Astrocyte of the spinal cord (primary cell): Measurements from ENCODE around the gene SLC6A7.

Experiments
- DNase-seq: peaks from one replicate; pipeline ENCODE4 v3.0.0; 2011; ENCODE audit warnings: low read depth, low spot score
- H3K4me3 ChIP-seq: 2 replicates; pipeline ENCODE4 v1.5.1; 2011; ENCODE audit warnings: low read depth, mild to moderate bottlenecking, low read length, moderate library complexity
- in situ Hi-C: cut with HindIII; loops from 2 replicates; pipeline ENCODE4 v1.10.0; 2017; ENCODE audit warnings: low sequenced_read_pairs
- TF ChIP-seq, protein P1 (sequence below): IDR thresholded peaks from 2 replicates; pipeline ENCODE4 v1.5.1; 2012; ENCODE audit warnings: low read depth, mild to moderate bottlenecking, low read length, inconsistent platforms

The SLC6A7 gene

DNA sequence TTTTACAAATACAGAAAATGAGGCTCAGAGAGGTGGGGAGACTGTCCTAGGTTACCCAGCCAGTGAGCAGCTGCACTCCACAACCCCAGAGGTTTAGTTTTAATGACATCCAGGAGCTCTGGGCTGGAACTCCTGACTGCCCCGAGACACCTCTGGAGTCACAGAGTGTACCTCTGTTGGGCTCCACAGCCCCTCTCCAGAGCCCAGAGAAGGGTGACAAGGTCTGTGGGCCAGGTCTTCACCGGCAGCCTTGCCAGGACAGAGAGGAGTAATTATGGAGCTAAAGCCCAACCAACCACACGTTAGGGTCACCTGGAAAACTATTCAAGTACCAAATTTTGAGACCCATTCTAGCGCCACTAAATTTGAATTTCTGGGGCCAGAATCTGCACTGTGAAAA, 12.1 kb upstream of the SLC6A7 start:
- TF ChIP-seq, protein P1, sequence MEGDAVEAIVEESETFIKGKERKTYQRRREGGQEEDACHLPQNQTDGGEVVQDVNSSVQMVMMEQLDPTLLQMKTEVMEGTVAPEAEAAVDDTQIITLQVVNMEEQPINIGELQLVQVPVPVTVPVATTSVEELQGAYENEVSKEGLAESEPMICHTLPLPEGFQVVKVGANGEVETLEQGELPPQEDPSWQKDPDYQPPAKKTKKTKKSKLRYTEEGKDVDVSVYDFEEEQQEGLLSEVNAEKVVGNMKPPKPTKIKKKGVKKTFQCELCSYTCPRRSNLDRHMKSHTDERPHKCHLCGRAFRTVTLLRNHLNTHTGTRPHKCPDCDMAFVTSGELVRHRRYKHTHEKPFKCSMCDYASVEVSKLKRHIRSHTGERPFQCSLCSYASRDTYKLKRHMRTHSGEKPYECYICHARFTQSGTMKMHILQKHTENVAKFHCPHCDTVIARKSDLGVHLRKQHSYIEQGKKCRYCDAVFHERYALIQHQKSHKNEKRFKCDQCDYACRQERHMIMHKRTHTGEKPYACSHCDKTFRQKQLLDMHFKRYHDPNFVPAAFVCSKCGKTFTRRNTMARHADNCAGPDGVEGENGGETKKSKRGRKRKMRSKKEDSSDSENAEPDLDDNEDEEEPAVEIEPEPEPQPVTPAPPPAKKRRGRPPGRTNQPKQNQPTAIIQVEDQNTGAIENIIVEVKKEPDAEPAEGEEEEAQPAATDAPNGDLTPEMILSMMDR = no peak
- H3K4me3 ChIP-seq = no peak overlapping the region
- in situ Hi-C loops = no loop called here
- no peak for DNase-seq

DNA sequence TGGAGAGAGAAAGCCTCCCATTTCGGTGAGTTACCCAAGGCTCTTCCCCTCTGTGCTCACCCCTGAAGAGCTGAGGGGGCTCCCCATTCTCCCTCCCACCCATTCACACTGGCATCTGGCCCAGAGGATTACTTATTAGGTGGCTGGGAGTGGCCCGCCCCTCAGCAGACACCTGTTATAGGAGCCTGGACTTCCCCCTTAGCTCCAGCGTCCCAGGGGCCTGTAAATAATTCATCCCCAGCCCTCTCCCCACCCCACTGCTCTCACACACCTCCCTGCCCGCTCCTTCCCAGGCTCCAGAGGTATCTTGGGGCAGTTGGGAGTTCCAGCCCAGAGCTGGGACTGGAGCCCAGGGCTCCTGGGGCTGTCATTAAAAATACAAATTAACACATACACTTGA, 11.6 kb upstream of the SLC6A7 start:
- H3K4me3 ChIP-seq = no peak overlapping the region
- in situ Hi-C loops = no loop called here
- TF ChIP-seq, protein P1 = no peak
- DNase-seq = no peak

DNA sequence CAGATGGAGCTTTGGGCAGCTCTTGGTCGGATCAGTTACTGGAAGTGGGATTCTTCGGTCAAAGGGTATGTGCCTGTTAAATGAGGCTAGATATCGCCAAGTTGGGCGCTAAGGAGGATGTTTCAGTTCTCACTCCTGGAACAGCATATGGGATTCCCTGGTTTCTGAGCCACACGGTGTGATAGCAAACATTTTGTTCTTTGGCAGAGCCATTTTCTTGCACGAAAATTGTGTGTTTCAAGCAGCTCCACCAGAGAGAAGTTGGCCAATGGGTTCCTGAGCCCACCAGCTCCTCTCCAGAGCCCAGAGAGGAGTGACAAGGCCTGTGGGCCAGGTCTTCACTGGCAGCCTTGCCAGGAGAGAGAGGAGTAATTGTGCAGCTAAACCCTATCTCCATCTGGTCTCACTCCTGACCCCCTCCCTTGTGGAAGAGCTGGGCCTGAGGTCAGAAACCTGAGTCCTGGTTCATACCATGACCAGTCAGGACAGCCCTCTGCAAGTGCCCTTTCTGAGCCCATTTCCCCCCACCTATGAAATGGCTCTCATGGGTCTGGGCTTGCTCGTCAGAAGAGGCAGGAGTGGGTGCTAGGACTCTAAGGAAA, 10.7 kb upstream of the SLC6A7 start:
- in situ Hi-C loops = no loop called here

DNA sequence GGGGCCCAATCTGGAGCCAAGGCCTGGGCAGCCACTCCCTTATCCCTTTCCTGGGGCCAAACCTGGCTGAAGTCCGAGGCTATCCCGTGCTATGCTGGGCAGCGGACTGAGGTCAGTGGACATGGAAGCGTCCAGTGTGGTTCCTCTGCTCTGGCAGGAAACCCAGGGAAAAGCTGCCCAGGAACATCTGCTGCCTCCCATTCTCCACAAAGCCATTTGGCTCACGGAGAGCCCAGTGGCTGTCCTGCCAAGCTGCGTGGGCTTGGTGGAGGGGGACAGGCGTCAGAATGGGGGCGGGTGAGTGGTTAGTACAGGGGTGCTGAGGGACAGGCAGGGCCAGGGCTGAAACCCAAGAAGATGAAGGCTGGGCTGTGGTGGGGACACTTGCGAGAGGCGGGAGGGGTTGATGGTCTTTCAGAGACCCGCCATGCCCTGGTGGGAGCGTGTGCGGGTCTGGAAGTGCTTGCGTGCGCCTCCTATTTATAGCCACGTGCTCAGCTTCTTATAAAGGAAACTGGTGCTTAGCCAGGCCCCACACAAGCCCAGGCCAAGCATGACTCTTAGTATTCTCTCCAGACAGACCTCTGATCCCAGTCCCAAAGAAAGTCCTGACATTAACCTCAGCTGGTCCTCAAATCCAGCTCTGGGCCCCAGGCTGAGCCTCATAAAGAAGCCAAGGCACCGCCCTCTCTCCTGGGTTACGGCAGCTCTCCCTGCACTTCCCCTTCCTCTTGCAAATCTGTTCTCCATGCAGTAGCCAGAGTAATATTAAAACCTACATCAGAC, 9.4 kb upstream of the SLC6A7 start:
- TF ChIP-seq, protein P1 = no peak

More for the DNA sequence above, 10.7 kb upstream of the SLC6A7 start:
- no peak for DNase-seq
- TF ChIP-seq, protein P1 = no peak
- H3K4me3 ChIP-seq = no peak overlapping the region

DNA sequence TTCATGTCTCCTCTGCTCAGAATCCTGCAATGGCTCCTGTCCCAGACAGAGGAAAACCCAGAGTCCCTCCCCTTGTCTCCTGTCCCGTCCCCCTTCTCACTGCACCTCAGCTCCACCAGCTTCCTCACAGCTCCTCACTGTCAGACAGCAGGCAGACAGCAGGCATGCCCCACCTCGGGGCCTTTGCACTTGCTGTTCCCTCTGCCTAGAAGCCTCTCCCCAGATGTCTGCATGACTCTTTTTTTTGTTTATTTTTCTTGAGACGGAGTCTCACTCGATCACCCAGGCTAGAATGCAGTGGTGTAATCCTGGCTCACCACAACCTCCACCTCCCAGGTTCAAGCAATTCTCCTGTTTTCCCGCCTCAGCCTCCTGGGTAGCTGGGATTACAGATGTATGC, 8.8 kb upstream of the SLC6A7 start:
- peak; percentile 50 for DNase-seq
- TF ChIP-seq, protein P1 = no peak
- H3K4me3 ChIP-seq = no peak overlapping the region
- in situ Hi-C loops = no loop called here

More for the DNA sequence above, 9.4 kb upstream of the SLC6A7 start:
- in situ Hi-C loops = no loop called here
- no peak overlapping the region for H3K4me3 ChIP-seq
- DNase-seq = no peak

DNA sequence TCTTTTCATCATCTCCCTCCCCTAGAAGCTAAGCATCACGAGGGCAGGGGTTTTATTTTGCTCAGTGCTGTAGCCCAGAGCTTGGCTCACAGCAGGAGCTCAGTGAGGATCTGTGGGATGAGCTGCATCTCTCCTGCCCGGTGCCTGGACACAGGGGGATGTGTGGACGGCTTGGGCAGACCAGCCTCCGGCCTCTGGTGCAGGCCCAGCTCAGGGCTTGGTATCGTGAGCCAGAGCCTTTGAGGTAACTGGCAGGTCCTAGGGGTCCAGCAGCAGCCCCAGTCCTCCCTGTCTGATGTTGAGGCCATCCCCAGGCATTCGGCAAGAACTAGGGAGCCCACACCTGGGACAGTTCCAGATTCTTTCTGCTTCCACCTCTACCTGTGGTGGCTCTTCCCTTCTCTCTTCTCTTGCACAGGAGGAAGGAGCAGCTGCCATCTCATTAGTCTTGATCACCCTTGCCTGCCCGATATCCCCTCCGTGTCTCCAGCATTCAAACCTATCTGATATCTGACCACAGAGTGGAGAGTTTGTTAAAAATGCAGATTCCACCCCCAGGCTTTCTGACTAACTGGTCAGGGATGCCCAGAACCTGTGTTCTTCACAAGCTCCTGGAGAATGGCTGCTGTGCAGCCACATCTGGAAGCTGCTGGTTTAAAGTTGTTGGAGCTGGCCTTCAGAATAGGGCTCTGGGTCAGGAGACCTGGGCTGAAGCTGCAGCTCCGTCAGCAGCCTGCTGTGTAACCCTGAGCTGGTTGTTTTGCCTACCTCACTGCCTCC, 7.9 kb upstream of the SLC6A7 start:
- H3K4me3 ChIP-seq = no peak overlapping the region
- no peak for DNase-seq
- in situ Hi-C loops = no loop called here
- TF ChIP-seq, protein P1 = no peak
